Parathyroid adenoma (tissue), 2 donors: ENCODE measurements around the gene GPC6.

Experiments
- H2AFZ ChIP-seq: fragments of 300-600 bp; sonication (generic); one replicate; pipeline ENCODE4 v1.7.0; 2017; ENCODE audit warnings: antibody characterized with exemption, mild to moderate bottlenecking
- H3K27ac ChIP-seq: fragments of 300-600 bp; sonication (generic); one replicate; pipeline ENCODE4 v1.7.0; 2017
- H3K27me3 ChIP-seq: fragments of 300-600 bp; sonication (generic); one replicate; pipeline ENCODE4 v1.7.0; 2017; ENCODE audit warnings: low read length; ENCODE audit not compliant: control insufficient read depth, insufficient read depth
- H3K36me3 ChIP-seq: fragments of 300-600 bp; sonication (generic); one replicate; pipeline ENCODE4 v1.7.0; 2017; ENCODE audit warnings: low read length; ENCODE audit not compliant: control insufficient read depth, insufficient read depth
- H3K4me1 ChIP-seq: fragments of 300-600 bp; sonication (generic); one replicate; pipeline ENCODE4 v1.7.0; 2017; ENCODE audit warnings: control low read depth
- H3K4me2 ChIP-seq: fragments of 300-600 bp; sonication (generic); one replicate; pipeline ENCODE4 v1.7.0; 2017; ENCODE audit warnings: low read length
- H3K4me3 ChIP-seq: fragments of 300-600 bp; sonication (generic); one replicate; pipeline ENCODE4 v1.7.0; 2017; ENCODE audit warnings: low read depth, low read length
- H3K79me2 ChIP-seq: fragments of 300-600 bp; sonication (generic); one replicate; pipeline ENCODE4 v1.7.0; 2017; ENCODE audit warnings: control low read depth
- H3K9ac ChIP-seq: fragments of 300-600 bp; sonication (generic); one replicate; pipeline ENCODE4 v1.7.0; 2017; ENCODE audit warnings: mild to moderate bottlenecking
- H3K9me3 ChIP-seq: fragments of 300-600 bp; sonication (generic); one replicate; pipeline ENCODE4 v1.7.0; 2017; ENCODE audit warnings: low read length; ENCODE audit not compliant: control insufficient read depth
- CTCF ChIP-seq: fragments of 300-600 bp; sonication (generic); IDR thresholded peaks from one replicate; pipeline ENCODE4 v1.7.0; 2017; ENCODE audit warnings: antibody characterized with exemption, mild to moderate bottlenecking
- donor health status: primary hyperparathyroidism.

GPC6 gene

GRCh38 chr13:93290503-93290902 is 63.9 kb downstream of the GPC6 start:
- no peak overlapping the region for H3K4me3 ChIP-seq
- no peak overlapping the region for H3K27ac ChIP-seq
- H3K9me3 ChIP-seq: no peaks in the 10 kb centered on the region
- no peak overlapping the region for H3K9ac ChIP-seq
- H2AFZ ChIP-seq: no peak overlapping the region
- no peak for TF ChIP-seq CTCF
- H3K27me3 ChIP-seq: no peaks in the 10 kb centered on the region
- no peaks in the 10 kb centered on the region for H3K36me3 ChIP-seq
- no peaks in the 10 kb centered on the region for H3K79me2 ChIP-seq
- H3K4me1 ChIP-seq: peaks cover 4% of the 10 kb centered on the region
- no peak overlapping the region for H3K4me2 ChIP-seq

GRCh38 chr13:93292366-93292765 is 65.8 kb downstream of the GPC6 start:
- Histone ChIP-seq H3K4me2 (no peak overlapping the region), H3K9ac (no peak overlapping the region), H3K27me3 (peaks cover 5% of the 10 kb centered on the region), H3K4me1 (peaks cover 4% of the 10 kb centered on the region), H3K9me3 (no peaks in the 10 kb centered on the region), H3K4me3 (no peak overlapping the region), H3K36me3 (no peaks in the 10 kb centered on the region), H3K27ac (no peak overlapping the region), H2AFZ (no peak overlapping the region), H3K79me2 (no peaks in the 10 kb centered on the region)
- no peak for TF ChIP-seq CTCF

- TF ChIP-seq CTCF: no peak
- Histone ChIP-seq H3K9ac (no peak overlapping the region), H3K9me3 (no peaks in the 10 kb centered on the region), H3K4me3 (no peak overlapping the region), H3K27me3 (peaks cover 5% of the 10 kb centered on the region), H3K27ac (no peak overlapping the region), H3K4me1 (peaks cover 4% of the 10 kb centered on the region), H3K79me2 (no peaks in the 10 kb centered on the region), H3K36me3 (no peaks in the 10 kb centered on the region), H2AFZ (no peak overlapping the region), H3K4me2 (no peak overlapping the region)
Observed at GRCh38 chr13:93293710-93294109, 67.1 kb downstream of the GPC6 start.

- Histone ChIP-seq H3K27me3 (peaks cover 5% of the 10 kb centered on the region), H3K36me3 (no peaks in the 10 kb centered on the region), H3K9ac (no peak overlapping the region), H3K4me1 (no peaks in the 10 kb centered on the region), H2AFZ (no peak overlapping the region), H3K4me3 (no peak overlapping the region), H3K4me2 (no peak overlapping the region), H3K27ac (no peak overlapping the region), H3K9me3 (no peaks in the 10 kb centered on the region), H3K79me2 (no peaks in the 10 kb centered on the region)
- no peak for TF ChIP-seq CTCF
Observed at GRCh38 chr13:93296584-93296983, 70.0 kb downstream of the GPC6 start.

GRCh38 chr13:93298713-93299112 is 72.1 kb downstream of the GPC6 start:
- no peak for TF ChIP-seq CTCF
- Histone ChIP-seq H3K4me2 (no peak overlapping the region), H3K4me3 (no peak overlapping the region), H2AFZ (no peak overlapping the region), H3K27ac (no peak overlapping the region), H3K79me2 (no peaks in the 10 kb centered on the region), H3K9me3 (no peaks in the 10 kb centered on the region), H3K4me1 (no peaks in the 10 kb centered on the region), H3K9ac (no peak overlapping the region), H3K27me3 (peaks cover 5% of the 10 kb centered on the region), H3K36me3 (no peaks in the 10 kb centered on the region)
